GM12878 (cell line): ENCODE results near the gene FNDC3B. TPM values are rescaled to one million over a fixed set of nuclear protein-coding genes. Genes with fewer than 3 reads are reported as not detected.
A peak's percentile ranks its signal among the peaks of the same experiment; 100 is the strongest.

Experiments used
- ASH2L ChIP-seq: fragments of 300-600, 200-600 bp; sonication (generic); IDR thresholded peaks from 2 replicates; pipeline ENCODE4 v1.6.1; 2017; ENCODE audit warnings: low read depth, mild to moderate bottlenecking, borderline replicate concordance
- ATF3 ChIP-seq: IDR thresholded peaks from 2 replicates; pipeline ENCODE4 v1.6.1; 2011; ENCODE audit warnings: low read depth, mild to moderate bottlenecking, low read length, moderate library complexity, borderline replicate concordance; ENCODE audit errors: extremely low read depth
- BMI1 ChIP-seq: fragments of 450-650 bp; IDR thresholded peaks from 2 replicates; pipeline ENCODE4 v1.6.1; 2016; ENCODE audit warnings: mild to moderate bottlenecking, moderate library complexity, borderline replicate concordance
- CTCF ChIP-seq, 3 experiments: IDR thresholded peaks in 2 of 3; conservative IDR thresholded peaks in 1 of 3; 2 replicates each; pipeline ENCODE4 v1.5.1; 2011; ENCODE audit warnings: low read depth in 3 of 3, low read length in 3 of 3, mild to moderate bottlenecking in 3 of 3, control low read depth in 2 of 3, moderate library complexity in 2 of 3, inconsistent platforms in 1 of 3, mixed read lengths in 1 of 3; ENCODE audit not compliant: control insufficient read depth in 2 of 3, insufficient read depth in 1 of 3; ENCODE audit errors: extremely low read depth in 1 of 3
- EED ChIP-seq: sonication (generic); IDR thresholded peaks from 2 replicates; pipeline ENCODE4 v1.6.1; 2016; ENCODE audit warnings: antibody characterized with exemption, low read depth
- ETV6 ChIP-seq, 2 experiments: fragments of 450-650 bp in 1 of 2; IDR thresholded peaks in 1 of 2; conservative IDR thresholded peaks in 1 of 2; 2 replicates each; pipeline ENCODE4 v1.6.1; 2014; ENCODE audit warnings: antibody characterized with exemption in 1 of 2, borderline replicate concordance in 1 of 2, low read depth in 1 of 2, mild to moderate bottlenecking in 1 of 2, moderate library complexity in 1 of 2
- HDAC2 ChIP-seq: fragments of 200-600 bp; sonication (generic); IDR thresholded peaks from 2 replicates; pipeline ENCODE4 v1.6.1; 2017
- IKZF1 ChIP-seq: fragments of 450-650 bp; conservative IDR thresholded peaks from 2 replicates; pipeline ENCODE4 v1.6.1; 2017; ENCODE audit warnings: antibody characterized with exemption, mild to moderate bottlenecking
- KLF5 ChIP-seq: fragments of 450-650 bp; IDR thresholded peaks from 2 replicates; pipeline ENCODE4 v1.6.1; 2014; ENCODE audit warnings: mild to moderate bottlenecking; ENCODE audit not compliant: partially characterized antibody
- MAX ChIP-seq: IDR thresholded peaks from 2 replicates; pipeline ENCODE4 v1.6.1; 2012; ENCODE audit warnings: low read depth, low read length, improper control_type of control experiment
- MYC ChIP-seq: IDR thresholded peaks from 2 replicates; pipeline ENCODE4 v1.6.1; 2011; ENCODE audit warnings: mild to moderate bottlenecking, low read length, moderate library complexity, inconsistent platforms; ENCODE audit not compliant: insufficient read depth, insufficient replicate concordance, insufficient read length, severe bottlenecking
- NFYB ChIP-seq: IDR thresholded peaks from 2 replicates; pipeline ENCODE4 v1.6.1; 2011; ENCODE audit warnings: low read depth, mild to moderate bottlenecking, low read length, improper control_type of control experiment, moderate library complexity; ENCODE audit not compliant: insufficient read depth
- PAX5 ChIP-seq: IDR thresholded peaks from 2 replicates; pipeline ENCODE4 v1.6.1; 2011; ENCODE audit warnings: low read depth, low read length, borderline replicate concordance
- PKNOX1 ChIP-seq: fragments of 450-650 bp; IDR thresholded peaks from 2 replicates; pipeline ENCODE4 v1.6.1; 2016; ENCODE audit warnings: mild to moderate bottlenecking
- POLR2A ChIP-seq: IDR thresholded peaks from 2 replicates; pipeline ENCODE4 v1.6.1; 2011; ENCODE audit warnings: low read depth, mild to moderate bottlenecking, low read length
- RB1 ChIP-seq: fragments of 450-650 bp; formaldehyde crosslinking; IDR thresholded peaks from 2 replicates; pipeline ENCODE4 v1.6.1; 2017; ENCODE audit warnings: mild to moderate bottlenecking, borderline replicate concordance
- RELA ChIP-seq: fragments of 450-650 bp; IDR thresholded peaks from 2 replicates; pipeline ENCODE4 v1.8.0; 2014; ENCODE audit warnings: borderline replicate concordance; ENCODE audit not compliant: partially characterized antibody
- RUNX3 ChIP-seq: IDR thresholded peaks from 2 replicates; pipeline ENCODE4 v1.6.1; 2012; ENCODE audit warnings: low read length, inconsistent platforms
- SMAD1 ChIP-seq: fragments of 450-650 bp; IDR thresholded peaks from 2 replicates; pipeline ENCODE4 v1.6.1; 2018; ENCODE audit warnings: mild to moderate bottlenecking, low read depth; ENCODE audit not compliant: partially characterized antibody
- SMAD5 ChIP-seq: IDR thresholded peaks from 2 replicates; pipeline ENCODE4 v1.6.1; 2016; ENCODE audit warnings: antibody characterized with exemption, low read depth
- SPI1 ChIP-seq: IDR thresholded peaks from 2 replicates; pipeline ENCODE4 v1.6.1; 2011; ENCODE audit warnings: low read depth, mild to moderate bottlenecking, low read length, moderate library complexity, borderline replicate concordance; ENCODE audit not compliant: insufficient read depth
- TBL1XR1 ChIP-seq: IDR thresholded peaks from 2 replicates; pipeline ENCODE4 v1.6.1; 2012; ENCODE audit warnings: low read depth, low read length, improper control_type of control experiment
- ZBTB11 ChIP-seq: fragments of 450-650 bp; formaldehyde crosslinking; IDR thresholded peaks from 2 replicates; pipeline ENCODE4 v1.5.0; 2022; ENCODE audit warnings: mild to moderate bottlenecking, missing genetic modification characterization
- ZNF24 ChIP-seq: fragments of 450-650 bp; IDR thresholded peaks from 2 replicates; pipeline ENCODE4 v1.6.1; 2017; ENCODE audit warnings: antibody characterized with exemption, mild to moderate bottlenecking
- polyA plus RNA-seq, 11 experiments: library from polyadenylated mRNA; depleted of rRNA in 4 of 11; unstranded in 6 of 11; stranded (reverse) in 5 of 11; fragments of >200 nt; fragmentation: Nextera tagmentation in 4 of 11; fragmentation: Illumina TruSeq in 1 of 11; extraction: Ambion mirVana in 4 of 11; extraction: Trizol in 1 of 11; gene quantifications; 1 replicate in 1 of 11; 2 replicates in 10 of 11; pipeline versions ENCODE4 v1.2.1 to v1.2.3, GENCODE V29; 2011 to 2016; ENCODE audit warnings: inconsistent platforms in 2 of 11, missing spikeins in 2 of 11, low read depth in 1 of 11
- total RNA-seq, 4 experiments: library from RNA; depleted of rRNA in 3 of 4; stranded (reverse); fragments of >200 nt in 3 of 4; fragmentation: Illumina TruSeq in 1 of 4; extraction: Trizol in 1 of 4; gene quantifications; 2 replicates each; pipeline versions ENCODE4 v1.2.1 to v1.2.3, GENCODE V29; 2013 to 2021

FNDC3B gene
- total and polyA plus RNA-seq, 10 of the 15 experiments (the other 5 are each of a cell fraction or from before 2014, with no cell fraction given) = 7.9 to 35.0 (median 18.5) TPM

GRCh38 chr3:172039436-172040077 is at the start of gene FNDC3B (continued):
- peak; percentile 71 for TF ChIP-seq PKNOX1
- TF ChIP-seq NFYB = no peak
- TF ChIP-seq KLF5 = no peak
- TF ChIP-seq MYC = no peak
- peak; percentile 25 for TF ChIP-seq SMAD1
- TF ChIP-seq BMI1 = no peak
- TF ChIP-seq ATF3 = no peak
- no peak for TF ChIP-seq ZBTB11
- no peak; a peak in 1 of 4 replicates for TF ChIP-seq ETV6 (conservative IDR thresholded peaks at IDR 0.05 in 1 of 2, IDR thresholded peaks at IDR 0.05 in 1 of 2; ENCODE audit: borderline replicate concordance in 1 of 2, low read depth in 1 of 2)
- TF ChIP-seq CTCF (IDR thresholded peaks at IDR 0.05 in 2 of 3, conservative IDR thresholded peaks at IDR 0.05 in 1 of 3; ENCODE audit: control insufficient read depth in 2 of 3, extremely low read depth in 1 of 3, insufficient read depth in 1 of 3, low read depth in 3 of 3, low read length in 3 of 3) = no peak
- peak; percentile 90 for TF ChIP-seq POLR2A
- TF ChIP-seq RB1 = peak; percentile 92; the same call in 1 of the 2 replicates
- peak; percentile 72 for TF ChIP-seq SMAD5
- TF ChIP-seq IKZF1 = peak; percentile 87
- peak; percentile 90 for TF ChIP-seq RELA
- no peak for TF ChIP-seq TBL1XR1
- no peak for TF ChIP-seq MAX
- TF ChIP-seq RUNX3 = peak; percentile 70
- TF ChIP-seq HDAC2 = no peak
- TF ChIP-seq PAX5 = peak; percentile 49; the same call in 1 of the 2 replicates
- TF ChIP-seq EED = peak; percentile 70
- no peak for TF ChIP-seq ASH2L
- TF ChIP-seq ZNF24 = no peak
- TF ChIP-seq SPI1 = no peak
